ENCODE results near the gene ALDH1L2.
"Not testable (repeated sequence)": the region's sequence is repeated elsewhere in the genome, so short reads cannot be mapped to it uniquely, and the experiment has no call there.

Gene ALDH1L2

GRCh38 chr12:104985206-104985605 lies 99.1 kb downstream of the ALDH1L2 start:
- DNase-seq (ENCODE audit: low read depth in 2 of 2) = no peak

- DNase-seq (ENCODE audit: low read depth in 2 of 2) = not testable (repeated sequence)
These were observed 106.6 kb downstream of the ALDH1L2 start for GRCh38 chr12:104977688-104978087.

GRCh38 chr12:104976703-104977102 lies 107.6 kb downstream of the ALDH1L2 start:
- DNase-seq (ENCODE audit: low read depth in 2 of 2) = no peak

- DNase-seq (ENCODE audit: low read depth in 2 of 2) = no peak
These were observed 108.5 kb downstream of the ALDH1L2 start for GRCh38 chr12:104975587-104976343.

- no peak for DNase-seq (ENCODE audit: low read depth in 2 of 2)
These were observed 109.5 kb downstream of the ALDH1L2 start for GRCh38 chr12:104974626-104975290.

GRCh38 chr12:104973250-104973649 lies 111.0 kb downstream of the ALDH1L2 start:
- no peak for DNase-seq (ENCODE audit: low read depth in 2 of 2)

GRCh38 chr12:104971306-104971705 lies 113.0 kb downstream of the ALDH1L2 start:
- no peak for DNase-seq (ENCODE audit: low read depth in 2 of 2)
